Natural killer cell (primary cell): ENCODE results near the gene DHRS13. TPM values are rescaled to one million over a fixed set of nuclear protein-coding genes. Genes with fewer than 3 reads are reported as not detected.

ENCODE experiments used
- ATAC-seq, 3 donors: fragments of 150-1000 bp in 2 of 3; fragments of 200-7000 bp in 1 of 3; cut with Tn5 transposase; 1 replicate in 1 of 3; 2 replicates in 2 of 3; pipeline ENCODE4 v1.10.0; 2021; ENCODE audit warnings: mild to moderate bottlenecking in 2 of 3, moderate library complexity in 2 of 3
- DNase-seq, 2 donors: peaks; one replicate each; pipeline versions ENCODE4 v3.0.0 to v3.0.0-alpha.2; 2013 to 2021; ENCODE audit warnings: mixed read lengths in 1 of 2
- H3K27ac ChIP-seq: one replicate; pipeline ENCODE4 v1.5.1; 2013; ENCODE audit warnings: mild to moderate bottlenecking, low read length
- H3K27me3 ChIP-seq: one replicate; pipeline ENCODE4 v1.6.1; 2013; ENCODE audit warnings: low read length; ENCODE audit not compliant: control insufficient read depth, insufficient read depth
- H3K36me3 ChIP-seq: one replicate; pipeline ENCODE4 v1.6.1; 2013; ENCODE audit warnings: low read length; ENCODE audit not compliant: control insufficient read depth, insufficient read depth
- H3K4me1 ChIP-seq: one replicate; pipeline ENCODE4 v1.6.1; 2013; ENCODE audit warnings: low read length; ENCODE audit not compliant: control insufficient read depth, insufficient read depth
- H3K4me3 ChIP-seq: one replicate; pipeline ENCODE4 v1.5.1; 2013; ENCODE audit warnings: low read length
- H3K9me3 ChIP-seq: one replicate; pipeline ENCODE4 v1.6.1; 2013; ENCODE audit warnings: low read length; ENCODE audit not compliant: control insufficient read depth, insufficient read depth
- H3K27ac Mint-ChIP-seq, 2 donors: one replicate each; pipeline ENCODE4 v1.8.0; 2022; ENCODE audit warnings: mild to moderate bottlenecking in 2 of 2, mixed read lengths in 2 of 2, moderate library complexity in 1 of 2
- H3K27me3 Mint-ChIP-seq, 2 donors: one replicate each; pipeline ENCODE4 v1.8.0; 2022; ENCODE audit warnings: low read depth in 2 of 2, mixed read lengths in 2 of 2
- H3K36me3 Mint-ChIP-seq: one replicate; pipeline ENCODE4 v1.8.0; 2022; ENCODE audit warnings: mixed read lengths
- H3K4me1 Mint-ChIP-seq, 2 donors: one replicate each; pipeline ENCODE4 v1.8.0; 2022; ENCODE audit warnings: mixed read lengths in 2 of 2
- H3K4me3 Mint-ChIP-seq: one replicate; pipeline ENCODE4 v1.8.0; 2022; ENCODE audit warnings: mild to moderate bottlenecking, moderate library complexity, mixed read lengths
- H3K9me3 Mint-ChIP-seq, 2 donors: one replicate each; pipeline ENCODE4 v1.8.0; 2022; ENCODE audit warnings: mixed read lengths in 2 of 2
- WGBS: methylation state at CpG from one replicate; pipeline ENCODE4 v1.1.7; 2013; ENCODE audit warnings: missing lambda C conversion rate; ENCODE audit not compliant: insufficient coverage; 5-methylcytosine and 5-hydroxymethylcytosine counted together
- intact Hi-C: fragments of 100-400 bp; cut with micrococcal nuclease; formaldehyde crosslinking; loops from one replicate; pipeline ENCODE4 v1.14.2; 2022
- total RNA-seq, 4 donors: library from RNA; stranded (reverse); fragments of 120-200 nt in 1 of 4; gene quantifications; one replicate each; pipeline versions ENCODE4 v1.2.3 to v1.2.4, GENCODE V29; 2013 to 2022
- TF ChIP-seq, protein P1 (sequence below): fragments of 200-600 bp; IDR thresholded peaks from one replicate; pipeline ENCODE4 v1.8.0; 2022; ENCODE audit warnings: antibody characterized with exemption

DHRS13 gene
- total RNA-seq, 3 donors from 2014 or later (not counting 1 experiment from before 2014, with no cell fraction given): 22.5 to 27.3 (median 23.2) TPM

DNA sequence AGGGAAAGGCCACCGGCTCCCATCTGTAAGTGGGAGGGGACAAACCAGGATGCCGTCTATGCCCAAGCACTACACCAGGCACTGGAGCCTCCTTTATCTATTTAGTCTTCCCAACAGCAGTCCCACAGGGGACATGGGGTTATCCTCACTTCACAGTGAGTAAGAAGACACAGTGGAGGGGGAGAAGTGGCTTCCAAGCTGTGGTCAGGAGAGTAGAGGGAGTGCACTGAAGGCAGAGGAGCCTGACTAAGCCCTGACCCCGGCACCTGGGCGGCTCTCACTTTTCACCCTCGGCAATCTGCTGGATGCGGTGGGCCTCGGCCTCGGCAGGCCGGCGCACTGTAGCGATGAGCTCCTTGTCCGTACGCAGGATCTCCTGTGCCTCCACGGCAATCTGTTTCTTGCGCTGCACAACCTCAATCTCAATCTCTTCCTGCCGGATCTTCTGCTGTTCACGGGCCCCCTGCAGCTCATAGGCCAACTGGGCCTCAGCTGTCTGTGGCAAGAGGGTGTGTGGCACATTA is 21.3 kb downstream of the DHRS13 start:
- Histone ChIP-seq H3K27ac (no peak overlapping the region), H3K4me1 (peaks cover 4% of the 10 kb centered on the region), H3K9me3 (no peaks in the 10 kb centered on the region), H3K36me3 (peaks cover 77% of the 10 kb centered on the region), H3K27me3 (no peaks in the 10 kb centered on the region), H3K4me3 (no peak overlapping the region)
- TF ChIP-seq, protein P1, sequence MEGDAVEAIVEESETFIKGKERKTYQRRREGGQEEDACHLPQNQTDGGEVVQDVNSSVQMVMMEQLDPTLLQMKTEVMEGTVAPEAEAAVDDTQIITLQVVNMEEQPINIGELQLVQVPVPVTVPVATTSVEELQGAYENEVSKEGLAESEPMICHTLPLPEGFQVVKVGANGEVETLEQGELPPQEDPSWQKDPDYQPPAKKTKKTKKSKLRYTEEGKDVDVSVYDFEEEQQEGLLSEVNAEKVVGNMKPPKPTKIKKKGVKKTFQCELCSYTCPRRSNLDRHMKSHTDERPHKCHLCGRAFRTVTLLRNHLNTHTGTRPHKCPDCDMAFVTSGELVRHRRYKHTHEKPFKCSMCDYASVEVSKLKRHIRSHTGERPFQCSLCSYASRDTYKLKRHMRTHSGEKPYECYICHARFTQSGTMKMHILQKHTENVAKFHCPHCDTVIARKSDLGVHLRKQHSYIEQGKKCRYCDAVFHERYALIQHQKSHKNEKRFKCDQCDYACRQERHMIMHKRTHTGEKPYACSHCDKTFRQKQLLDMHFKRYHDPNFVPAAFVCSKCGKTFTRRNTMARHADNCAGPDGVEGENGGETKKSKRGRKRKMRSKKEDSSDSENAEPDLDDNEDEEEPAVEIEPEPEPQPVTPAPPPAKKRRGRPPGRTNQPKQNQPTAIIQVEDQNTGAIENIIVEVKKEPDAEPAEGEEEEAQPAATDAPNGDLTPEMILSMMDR: no peak
- H3K9me3 Mint-ChIP-seq: no peaks in the 10 kb centered on the region
- intact Hi-C loops: no loop called here
- H3K4me1 Mint-ChIP-seq: peaks cover 0 to 16% of the 10 kb centered on the region in 2 donors
- WGBS: 97% methylated on average over 16 of the region's 17 CpGs
- peaks cover 8% of the 10 kb centered on the region for H3K36me3 Mint-ChIP-seq
- no peak for ATAC-seq
- H3K27me3 Mint-ChIP-seq: no peaks in the 10 kb centered on the region
- no peak overlapping the region for H3K4me3 Mint-ChIP-seq
- no peak overlapping the region for H3K27ac Mint-ChIP-seq
- no peak for DNase-seq

DNA sequence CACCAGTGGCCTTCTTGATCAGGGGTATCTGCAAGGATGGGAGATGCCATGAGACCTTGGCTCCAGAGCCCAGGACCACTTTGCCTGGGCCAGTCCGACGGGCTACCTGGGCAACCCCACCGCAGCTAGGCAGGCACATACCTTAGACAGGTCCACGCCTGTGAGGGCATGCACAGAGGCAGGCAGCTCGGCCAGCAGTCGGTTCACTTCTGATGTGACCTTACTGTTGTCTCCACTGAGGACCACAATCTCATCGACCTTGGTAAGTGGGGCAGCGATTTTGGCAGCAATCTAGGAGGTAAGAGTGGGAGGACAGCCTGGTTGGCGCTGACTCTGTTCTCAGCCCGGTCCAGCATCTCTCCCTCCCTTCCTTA is 22.3 kb downstream of the DHRS13 start:
- H3K4me1 Mint-ChIP-seq: peaks cover 0 to 15% of the 10 kb centered on the region in 2 donors
- Histone ChIP-seq H3K9me3 (no peaks in the 10 kb centered on the region), H3K36me3 (peaks cover 69% of the 10 kb centered on the region), H3K4me3 (no peak overlapping the region), H3K4me1 (peaks cover 2% of the 10 kb centered on the region), H3K27me3 (no peaks in the 10 kb centered on the region), H3K27ac (no peak overlapping the region)
- no peaks in the 10 kb centered on the region for H3K9me3 Mint-ChIP-seq
- H3K36me3 Mint-ChIP-seq: peaks cover 8% of the 10 kb centered on the region
- DNase-seq (no peak), ATAC-seq (no peak)
- intact Hi-C loops: no loop called here
- WGBS: 98% methylated on average over 8 of the region's 10 CpGs
- H3K27ac Mint-ChIP-seq: no peak overlapping the region
- no peaks in the 10 kb centered on the region for H3K27me3 Mint-ChIP-seq
- no peak overlapping the region for H3K4me3 Mint-ChIP-seq
- TF ChIP-seq, protein P1: no peak

DNA sequence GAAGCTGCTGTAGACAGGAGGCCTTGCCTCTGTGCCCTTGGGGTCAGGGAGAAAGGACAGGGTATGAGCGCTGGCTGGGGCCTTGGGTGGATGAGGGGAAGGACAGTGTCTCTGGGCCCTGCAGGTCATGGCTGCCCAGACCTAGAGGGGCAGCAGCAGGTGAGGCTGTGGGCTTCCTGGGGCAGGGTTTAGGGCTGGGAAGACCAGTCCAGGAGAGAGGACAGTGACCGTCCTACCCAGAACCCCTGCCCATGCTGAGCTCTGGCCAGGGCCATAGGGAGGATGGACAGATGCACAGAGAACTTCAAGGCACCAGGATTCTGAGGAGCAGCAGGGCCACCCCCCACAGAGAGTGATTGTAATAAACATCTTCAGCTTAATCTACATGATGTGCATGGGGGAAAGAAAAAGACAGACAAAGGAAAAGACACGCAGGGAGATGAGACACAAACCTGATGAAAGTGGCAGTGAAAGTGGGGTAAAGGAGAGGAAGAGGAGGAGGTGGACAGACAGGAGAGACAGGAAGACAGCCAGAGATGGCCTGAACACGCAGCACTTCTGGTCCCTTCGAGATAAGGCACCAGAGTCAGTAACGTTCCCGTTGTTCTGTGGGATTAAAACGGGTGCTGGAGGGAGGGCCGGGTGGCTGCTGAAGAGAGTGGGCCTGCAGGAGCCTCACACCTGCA is 22.9 kb downstream of the DHRS13 start:
- Mint-ChIP-seq H3K36me3 (peaks cover 8% of the 10 kb centered on the region), H3K27me3 (no peaks in the 10 kb centered on the region), H3K4me3 (no peak overlapping the region), H3K9me3 (no peaks in the 10 kb centered on the region), H3K4me1 (peaks cover 0 to 10% of the 10 kb centered on the region in 2 donors), H3K27ac (no peak overlapping the region)
- Histone ChIP-seq H3K4me1 (no peaks in the 10 kb centered on the region), H3K27ac (no peak overlapping the region), H3K9me3 (no peaks in the 10 kb centered on the region), H3K4me3 (no peak overlapping the region), H3K36me3 (peaks cover 64% of the 10 kb centered on the region), H3K27me3 (no peaks in the 10 kb centered on the region)
- WGBS: 83% methylated on average over 9 of the region's 9 CpGs
- DNase-seq (no peak), ATAC-seq (no peak)
- intact Hi-C loops: no loop called here
- TF ChIP-seq, protein P1: no peak
